NCI-H146 treated with DMSO at 0.1 percent for 48 hours (cell line): ENCODE results near the gene AADACL4.
A peak's percentile ranks its signal among the peaks of the same experiment; 100 is the strongest.
"Not testable (repeated sequence)": the region's sequence is repeated elsewhere in the genome, so short reads cannot be mapped to it uniquely, and the experiment has no call there.

Experiments
- DNase-seq: peaks from one replicate; lab custom pipeline; 2025; ENCODE audit not compliant: unreplicated experiment; lab: John Stamatoyannopoulos, UW

AADACL4 gene

GRCh38 chr1:12657885-12658512 is 14.1 kb downstream of the AADACL4 start:
- DNase-seq: not testable (repeated sequence)

GRCh38 chr1:12658531-12659453 is 14.9 kb downstream of the AADACL4 start:
- DNase-seq: peak; percentile 61

DNA sequence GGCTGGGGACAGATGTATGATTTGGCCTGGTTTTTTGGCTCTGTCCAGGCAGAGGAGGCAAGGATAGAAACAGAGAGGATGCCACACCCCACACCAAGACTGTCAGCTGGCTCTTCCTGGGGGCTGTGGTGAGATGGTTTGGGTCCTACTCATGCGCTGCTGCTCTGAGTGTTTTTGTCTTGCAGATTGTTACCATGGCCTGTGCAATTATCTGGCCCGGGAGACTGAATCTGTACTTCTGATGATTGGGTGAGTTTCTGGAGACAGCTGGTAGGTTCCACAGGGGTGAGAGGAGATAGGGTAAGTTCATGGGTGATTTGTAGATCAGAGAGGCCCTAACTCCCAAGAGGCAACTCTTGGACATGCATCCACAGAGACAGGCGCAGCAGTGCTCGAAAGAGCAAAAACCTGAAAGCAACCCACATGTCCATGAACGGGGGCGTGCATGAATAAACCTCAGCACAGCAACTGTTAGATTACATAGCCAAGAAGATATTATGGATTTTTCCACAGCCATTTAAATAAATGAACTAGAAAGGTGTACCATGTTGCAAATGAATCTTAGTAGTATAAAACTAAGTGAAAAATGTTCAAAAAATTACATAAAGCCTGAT is 17.8 kb downstream of the AADACL4 start:
- DNase-seq: no peak

DNA sequence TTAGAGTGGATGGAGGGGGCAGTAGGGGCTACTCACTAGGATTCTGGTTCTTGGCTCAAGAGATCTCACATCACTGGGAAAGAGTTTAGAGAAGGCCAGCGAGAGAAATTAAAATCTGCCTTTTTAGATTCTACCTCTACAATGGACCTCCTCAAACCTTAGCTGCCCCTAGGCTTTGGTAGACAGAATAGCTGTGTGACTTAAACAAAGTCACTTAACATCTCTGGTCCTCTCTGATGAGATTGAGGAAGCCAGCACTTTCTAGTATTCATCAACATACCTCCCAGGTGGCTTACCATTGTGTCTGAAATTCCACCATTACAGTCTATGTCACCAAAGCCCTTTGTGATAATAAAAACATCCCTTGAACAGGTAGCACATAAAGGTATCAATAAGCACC is 18.7 kb downstream of the AADACL4 start:
- DNase-seq: no peak

DNA sequence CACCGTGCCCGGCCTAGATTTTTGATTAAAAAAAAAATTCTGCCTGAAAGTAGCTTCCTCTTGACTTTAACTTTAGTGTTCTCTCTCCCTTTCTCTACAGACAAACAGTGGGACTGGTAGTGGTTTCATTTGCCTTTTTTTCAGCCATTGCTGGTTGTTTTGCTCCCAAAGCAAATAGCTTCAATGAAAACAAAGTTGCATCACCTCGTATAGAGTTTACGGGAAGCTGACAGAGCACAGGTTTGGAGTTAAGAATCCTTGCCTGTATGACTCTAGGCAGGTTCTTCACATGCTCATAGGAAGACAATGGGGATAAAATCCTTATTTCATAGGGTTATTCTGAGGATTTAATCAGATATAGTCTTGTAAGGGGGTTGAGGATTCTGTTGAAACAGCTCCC is 21.6 kb downstream of the AADACL4 start:
- no peak for DNase-seq

GRCh38 chr1:12666141-12666735 is 22.4 kb downstream of the AADACL4 start:
- DNase-seq: no peak

GRCh38 chr1:12669529-12670068 is 25.7 kb downstream of the AADACL4 start:
- DNase-seq: no peak

DNA sequence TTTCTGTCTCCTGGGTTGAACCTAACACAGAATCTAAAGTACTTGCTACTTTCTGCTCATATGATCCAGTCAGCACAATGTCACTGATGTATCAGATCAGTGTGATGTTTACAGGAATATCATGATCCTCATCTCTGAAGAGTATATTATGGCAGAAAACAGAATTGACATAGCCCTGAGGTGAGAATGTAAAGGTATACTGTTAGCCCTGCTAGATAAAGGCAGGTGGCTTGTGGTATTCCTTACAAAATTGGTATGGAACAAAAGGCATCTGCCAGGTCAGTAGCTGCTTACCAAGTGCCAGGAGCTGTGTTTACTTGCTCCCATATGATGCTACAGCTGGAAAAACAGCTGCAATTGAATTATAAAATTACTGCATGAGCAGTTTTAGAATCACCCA is 30.5 kb downstream of the AADACL4 start:
- no peak for DNase-seq

DNA sequence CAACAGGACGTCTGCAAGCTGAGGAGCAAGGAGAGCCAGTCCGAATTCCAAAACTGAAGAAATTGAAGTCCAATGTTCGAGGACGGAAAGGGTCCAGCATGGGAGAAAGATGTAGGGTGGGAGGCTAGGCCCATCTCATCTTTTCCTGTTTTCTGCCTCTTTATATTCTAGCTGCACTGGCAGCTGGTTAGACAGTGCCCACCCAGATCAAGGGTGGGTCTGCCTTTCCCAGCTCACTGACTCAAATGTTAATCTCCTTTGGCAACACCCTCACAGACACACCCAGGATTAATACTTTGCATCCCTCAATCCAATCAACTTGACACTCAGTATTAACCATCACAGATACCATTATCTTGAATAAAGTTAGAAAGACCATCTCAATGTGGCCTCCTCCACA is 32.2 kb downstream of the AADACL4 start:
- not testable (repeated sequence) for DNase-seq

GRCh38 chr1:12677565-12677964 is 33.7 kb downstream of the AADACL4 start:
- no peak for DNase-seq

- no peak for DNase-seq
These were observed 34.5 kb downstream of the AADACL4 start for GRCh38 chr1:12678350-12678749.

DNA sequence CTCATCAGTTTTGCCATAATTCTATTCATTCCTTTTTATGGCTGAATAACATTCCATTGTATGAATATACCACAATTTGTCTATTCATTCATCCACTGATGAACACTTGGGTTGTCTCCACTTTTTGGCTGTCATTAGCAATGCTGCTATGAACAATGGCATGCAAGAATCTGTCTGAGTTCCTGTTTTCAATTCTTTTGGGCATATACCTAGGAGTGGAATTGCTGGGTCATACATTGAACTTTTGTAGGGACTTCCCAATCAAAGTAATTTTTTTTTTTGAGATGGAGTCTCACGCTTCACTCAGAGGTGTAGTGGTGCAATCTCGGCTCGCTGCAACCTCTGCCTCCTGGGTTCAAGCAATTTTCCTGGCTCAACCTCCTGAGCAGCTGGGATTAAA is 34.9 kb downstream of the AADACL4 start:
- DNase-seq: no peak

DNA sequence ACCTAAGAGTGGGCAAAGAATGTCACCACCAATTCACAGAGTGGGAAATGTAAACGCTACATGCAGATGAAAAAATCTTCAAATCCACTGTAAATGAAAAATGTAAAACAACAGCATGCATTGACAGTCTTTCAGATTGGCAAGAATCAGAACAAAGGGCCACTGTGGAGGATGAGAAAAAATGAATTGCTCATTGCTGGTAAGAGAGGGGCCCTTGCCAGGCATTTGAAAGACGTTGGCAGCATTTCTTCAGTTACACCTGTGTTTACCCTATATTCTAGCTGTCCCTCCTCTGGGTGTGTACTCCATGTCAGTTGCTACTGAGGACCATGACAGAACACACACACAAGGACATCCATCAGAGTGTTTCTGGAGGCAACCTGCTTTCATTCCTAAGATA is 46.3 kb downstream of the AADACL4 start:
- no peak for DNase-seq

DNA sequence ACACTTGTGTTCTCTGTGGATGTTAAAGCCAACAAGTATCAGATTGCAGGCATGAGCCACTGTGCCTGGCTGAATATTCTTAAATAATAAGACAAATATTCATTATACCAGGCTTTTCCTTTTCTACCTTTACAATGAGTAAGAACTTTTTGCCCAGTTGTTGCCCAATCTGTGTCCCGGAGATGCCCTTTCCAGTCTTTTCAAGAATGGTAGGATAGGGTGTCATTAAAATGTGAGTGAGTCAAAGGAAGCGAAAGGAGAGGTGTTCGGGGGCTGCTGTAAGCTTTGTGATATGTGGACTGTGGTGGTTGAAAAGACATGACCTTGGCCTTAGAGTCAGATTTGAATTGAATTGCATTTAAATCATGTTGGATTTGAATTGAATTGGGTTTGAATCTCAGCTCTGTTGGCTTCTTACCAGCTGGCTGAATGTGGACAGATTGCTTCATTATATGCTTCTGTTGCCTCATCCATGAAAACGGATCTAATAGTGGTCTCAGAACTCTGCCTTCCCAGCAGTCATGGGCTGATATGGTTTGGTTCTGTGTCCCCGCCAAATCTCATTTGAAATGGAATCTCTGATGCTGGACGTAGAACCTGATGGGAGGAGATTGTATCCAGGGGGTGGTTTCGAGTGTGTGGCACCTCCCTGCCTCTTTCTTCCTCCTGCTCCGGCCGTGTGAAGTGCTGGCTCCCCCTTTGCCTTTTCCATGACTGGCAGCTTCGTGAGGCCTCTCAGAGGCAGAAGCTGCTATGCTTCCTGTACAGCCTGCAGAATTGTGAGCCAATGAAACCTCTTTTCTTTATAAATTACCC is 49.3 kb downstream of the AADACL4 start:
- no peak for DNase-seq

DNA sequence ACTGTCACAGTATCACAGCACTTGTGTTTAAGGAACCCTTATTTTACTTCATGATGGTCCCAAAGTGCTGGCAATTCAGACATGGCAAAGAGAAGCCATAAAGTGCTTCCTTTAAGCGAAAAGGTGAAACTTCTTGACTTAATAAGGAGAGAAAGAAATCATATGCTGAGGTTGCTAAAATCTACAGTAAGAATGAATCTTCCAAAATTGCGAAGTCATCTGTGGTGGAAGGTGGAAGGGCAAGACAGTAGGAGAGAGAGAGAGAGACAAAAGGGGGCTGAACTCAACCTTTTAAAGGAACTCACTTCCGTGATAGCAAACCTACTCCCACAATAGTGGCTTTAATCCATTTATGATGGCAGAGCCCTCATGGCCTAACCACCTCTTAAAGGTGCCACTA is 52.8 kb downstream of the AADACL4 start:
- DNase-seq: no peak

GRCh38 chr1:12697397-12697796 is 53.5 kb downstream of the AADACL4 start:
- no peak for DNase-seq

DNA sequence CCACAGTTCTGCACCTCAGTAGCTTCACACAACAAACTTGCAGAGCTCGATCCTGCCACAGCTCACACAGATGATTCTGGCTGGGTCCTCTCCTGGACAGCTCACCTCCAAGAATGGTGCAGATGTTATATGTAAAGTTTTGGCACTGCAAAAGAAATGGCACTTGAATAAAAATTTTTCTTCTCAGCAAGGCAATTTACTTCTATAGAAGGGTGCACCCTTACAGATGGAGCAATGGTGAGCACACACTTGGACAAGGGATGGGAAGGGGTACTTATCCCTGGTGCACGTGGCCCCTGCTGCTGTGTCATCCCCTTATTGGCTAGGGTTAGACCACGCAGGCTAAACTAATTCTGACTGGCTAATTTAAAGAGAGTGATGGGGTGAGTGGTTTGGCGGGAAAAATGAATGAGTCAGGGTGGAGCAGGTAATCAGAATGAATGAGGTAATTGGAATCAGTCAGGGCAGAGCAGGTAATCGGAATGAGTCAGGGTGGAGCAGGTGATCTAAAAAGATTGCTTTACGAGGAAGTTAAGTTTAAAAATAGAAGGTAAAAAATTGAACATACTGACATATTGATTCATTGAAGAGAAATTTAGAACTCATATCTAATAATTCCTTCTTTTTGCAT is 60.1 kb downstream of the AADACL4 start:
- no peak for DNase-seq

DNA sequence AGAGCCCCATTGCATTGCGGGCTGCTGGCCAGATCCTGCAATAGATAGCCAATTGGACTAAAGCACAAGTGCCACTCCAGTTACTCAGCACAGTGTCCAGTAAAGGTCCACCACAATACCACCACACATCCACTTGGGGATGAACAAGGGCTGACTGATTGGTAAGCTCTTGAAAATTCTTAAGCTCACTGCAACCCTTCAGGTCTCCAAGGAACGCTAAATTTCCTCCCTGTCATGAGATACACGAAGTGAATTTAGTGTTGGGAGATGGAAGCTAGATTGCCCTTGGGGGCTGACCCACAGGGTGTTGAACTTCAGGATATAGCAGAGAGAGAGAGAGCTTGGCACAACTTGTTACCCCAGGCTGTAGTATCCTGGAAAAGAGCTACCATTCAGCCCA is 62.2 kb downstream of the AADACL4 start:
- no peak for DNase-seq

- no peak for DNase-seq
These were observed 64.7 kb downstream of the AADACL4 start for GRCh38 chr1:12708396-12709090.
